H1 (cell line): ENCODE results near the gene FIS1. TPM values are rescaled to one million over a fixed set of nuclear protein-coding genes. Genes with fewer than 3 reads are reported as not detected.

Experiments
- CTCF ChIA-PET: fragments of 300-600 bp; sonication (Branson Sonifier 250); formaldehyde crosslinking; loops from one replicate; lab custom pipeline; 2021; ENCODE audit not compliant: partially characterized antibody; lab: Charles Lee
- POLR2A ChIA-PET: fragments of 300-600 bp; sonication (Branson Sonifier 250); formaldehyde crosslinking; loops from one replicate; lab custom pipeline; 2021; ENCODE audit warnings: inconsistent platforms; ENCODE audit not compliant: partially characterized antibody; lab: Charles Lee
- DNase-seq, 2 experiments: peaks; one replicate each; pipeline versions ENCODE4 v3.0.0 to v3.0.0-alpha.2; 2010 to 2022; ENCODE audit warnings: low spot score in 2 of 2, low read depth in 1 of 2, mixed read lengths in 1 of 2
- FAIRE-seq: peaks from 2 replicates; lab custom pipeline; 2011; peaks lifted over from hg19 to GRCh38; lab: Jason Lieb, UNC
- H2AFZ ChIP-seq: 2 replicates; pipeline ENCODE4 v1.8.1; 2012; ENCODE audit warnings: low read length, inconsistent platforms
- H2AK5ac ChIP-seq: 2 replicates; pipeline ENCODE4 v1.6.1; 2013; ENCODE audit warnings: low read depth, low read length
- H2BK120ac ChIP-seq: replicated peaks from 2 replicates; pipeline ENCODE3; 2013; ENCODE audit warnings: low read depth, low read length, inconsistent platforms
- H2BK12ac ChIP-seq: 2 replicates; pipeline ENCODE4 v1.6.1; 2013; ENCODE audit warnings: low read depth, low read length
- H2BK15ac ChIP-seq: 2 replicates; pipeline ENCODE4 v1.6.1; 2013; ENCODE audit warnings: low read length
- H2BK20ac ChIP-seq: 2 replicates; pipeline ENCODE4 v1.6.1; 2013; ENCODE audit warnings: low read length
- H2BK5ac ChIP-seq: 2 replicates; pipeline ENCODE4 v1.6.1; 2013; ENCODE audit warnings: low read depth, low read length
- H3K14ac ChIP-seq: 2 replicates; pipeline ENCODE4 v1.6.1; 2013; ENCODE audit warnings: inconsistent platforms; ENCODE audit not compliant: insufficient read length
- H3K18ac ChIP-seq: 2 replicates; pipeline ENCODE4 v1.6.1; 2013; ENCODE audit warnings: low read length; ENCODE audit errors: extremely low read depth
- H3K23ac ChIP-seq: 2 replicates; pipeline ENCODE4 v1.6.1; 2013; ENCODE audit warnings: inconsistent platforms; ENCODE audit not compliant: insufficient read length
- H3K23me2 ChIP-seq: 2 replicates; pipeline ENCODE4 v1.6.1; 2013; ENCODE audit warnings: low read depth, low read length
- H3K27ac ChIP-seq: 2 replicates; pipeline ENCODE4 v1.6.1; 2011; ENCODE audit warnings: low read depth, low read length, inconsistent platforms
- H3K27me3 ChIP-seq, 4 experiments: replicated peaks in 1 of 4; 1 replicate in 1 of 4; 2 replicates in 3 of 4; pipeline versions ENCODE4 v1.6.1 to v1.8.1; 2011 to 2013; ENCODE audit warnings: low read length in 3 of 4, mild to moderate bottlenecking in 3 of 4, inconsistent platforms in 2 of 4, mixed read lengths in 2 of 4, moderate library complexity in 1 of 4; ENCODE audit not compliant: control insufficient read depth in 3 of 4, insufficient read depth in 3 of 4; ENCODE audit errors: extremely low read depth in 1 of 4
- H3K36me3 ChIP-seq, 4 experiments: 2 replicates each; pipeline versions ENCODE4 v1.6.1 to v1.8.1; 2011 to 2013; ENCODE audit warnings: mild to moderate bottlenecking in 4 of 4, low read length in 3 of 4, moderate library complexity in 2 of 4, control low read depth in 1 of 4, inconsistent platforms in 1 of 4; ENCODE audit not compliant: insufficient read depth in 4 of 4, control insufficient read depth in 2 of 4
- H3K4ac ChIP-seq: replicated peaks from 2 replicates; pipeline ENCODE3; 2013; ENCODE audit warnings: low read length, low read depth, mixed read lengths, inconsistent platforms; ENCODE audit not compliant: insufficient read length
- H3K4me1 ChIP-seq, 4 experiments: replicated peaks in 1 of 4; 1 replicate in 1 of 4; 2 replicates in 3 of 4; pipeline versions ENCODE4 v1.6.1 to v1.8.1; 2011 to 2013; ENCODE audit warnings: low read length in 3 of 4, inconsistent platforms in 2 of 4, mixed read lengths in 1 of 4; ENCODE audit not compliant: insufficient read depth in 4 of 4, control insufficient read depth in 3 of 4
- H3K4me2 ChIP-seq, 2 experiments: 2 replicates each; pipeline versions ENCODE4 v1.6.1 to v1.8.1; 2011 to 2013; ENCODE audit warnings: low read depth in 2 of 2, low read length in 2 of 2, control low read depth in 1 of 2, inconsistent platforms in 1 of 2, mild to moderate bottlenecking in 1 of 2; ENCODE audit not compliant: insufficient read depth in 1 of 2
- H3K4me3 ChIP-seq, 4 experiments: fragments of 200-600, 300-600 bp in 1 of 4; sonication (generic), shearing (Covaris generic), sonication (Bioruptor Twin) in 1 of 4; 2 replicates each; pipeline versions ENCODE4 v1.5.1 to v1.8.1; 2011 to 2016; ENCODE audit warnings: low read length in 4 of 4, low read depth in 3 of 4, control low read depth in 2 of 4, inconsistent platforms in 2 of 4, mild to moderate bottlenecking in 2 of 4, mixed read lengths in 1 of 4, moderate library complexity in 1 of 4; ENCODE audit not compliant: insufficient read depth in 2 of 4; ENCODE audit errors: extremely low read depth in 1 of 4
- H3K56ac ChIP-seq: replicated peaks from 2 replicates; pipeline ENCODE3; 2013; ENCODE audit warnings: low read depth, mild to moderate bottlenecking, mixed read lengths, low read length, inconsistent platforms; ENCODE audit not compliant: insufficient read length
- H3K79me1 ChIP-seq: 2 replicates; pipeline ENCODE4 v1.6.1; 2013; ENCODE audit warnings: low read depth, low read length, control low read depth
- H3K79me2 ChIP-seq, 2 experiments: 2 replicates each; pipeline versions ENCODE4 v1.6.1 to v1.8.1; 2012 to 2013; ENCODE audit warnings: low read length in 2 of 2, mild to moderate bottlenecking in 2 of 2, inconsistent platforms in 1 of 2; ENCODE audit not compliant: insufficient read depth in 2 of 2, control insufficient read depth in 1 of 2
- H3K9ac ChIP-seq, 4 experiments: replicated peaks in 1 of 4; 1 replicate in 1 of 4; 2 replicates in 3 of 4; pipeline versions ENCODE4 v1.6.1 to v1.8.1; 2011 to 2013; ENCODE audit warnings: low read depth in 3 of 4, low read length in 3 of 4, control low read depth in 2 of 4, mild to moderate bottlenecking in 2 of 4, moderate library complexity in 2 of 4, inconsistent platforms in 1 of 4; ENCODE audit errors: extremely low read depth in 1 of 4
- H3K9me3 ChIP-seq, 2 experiments: 2 replicates each; pipeline versions ENCODE4 v1.6.1 to v1.8.1; 2012 to 2013; ENCODE audit warnings: mild to moderate bottlenecking in 2 of 2, moderate library complexity in 2 of 2, control low read depth in 1 of 2, inconsistent platforms in 1 of 2, low read depth in 1 of 2, low read length in 1 of 2, mixed read lengths in 1 of 2; ENCODE audit not compliant: insufficient read depth in 2 of 2
- H4K20me1 ChIP-seq, 2 experiments: replicated peaks in 1 of 2; 2 replicates each; pipeline versions ENCODE3 to v1.8.1; 2011 to 2013; ENCODE audit warnings: inconsistent platforms in 2 of 2, low read length in 2 of 2, mild to moderate bottlenecking in 1 of 2; ENCODE audit not compliant: insufficient read depth in 2 of 2, control insufficient read depth in 1 of 2
- H4K5ac ChIP-seq: 2 replicates; pipeline ENCODE4 v1.6.1; 2013; ENCODE audit warnings: low read length, low read depth, mixed read lengths, inconsistent platforms; ENCODE audit not compliant: insufficient read length
- H4K8ac ChIP-seq: 2 replicates; pipeline ENCODE4 v1.8.0; 2013; ENCODE audit warnings: mild to moderate bottlenecking, moderate library complexity, low read length, inconsistent platforms; ENCODE audit not compliant: insufficient read depth; ENCODE audit errors: extremely low read depth
- H4K91ac ChIP-seq: replicated peaks from 2 replicates; pipeline ENCODE3; 2013; ENCODE audit warnings: low read length, mixed read lengths, inconsistent platforms; ENCODE audit not compliant: insufficient read length
- SP2 ChIP-seq: IDR thresholded peaks from 2 replicates; pipeline ENCODE4 v1.6.1; 2012; ENCODE audit warnings: mild to moderate bottlenecking, low read length, inconsistent platforms
- WGBS, 2 experiments: shearing (Covaris generic) in 1 of 2; methylation state at CpG; one replicate each; pipeline versions ENCODE4 v1.1.6 to v1.1.7; 2013 to 2015; ENCODE audit warnings: low lambda C conversion rate in 2 of 2, mixed read lengths in 2 of 2, inconsistent platforms in 1 of 2, low coverage in 1 of 2, missing lambda C conversion rate in 1 of 2; ENCODE audit not compliant: insufficient replicate concordance in 2 of 2, insufficient coverage in 1 of 2, insufficient read length in 1 of 2; ENCODE audit errors: extremely low coverage in 1 of 2, missing lambda C conversion rate in 1 of 2; 5-methylcytosine and 5-hydroxymethylcytosine counted together
- polyA plus RNA-seq, 7 experiments: library from polyadenylated mRNA; depleted of rRNA in 3 of 7; stranded (reverse) in 5 of 7; unstranded in 2 of 7; fragments of >200 nt in 5 of 7; fragments of 200-250 nt in 2 of 7; gene quantifications; 1 replicate in 5 of 7; 2 replicates in 1 of 7; 4 replicates in 1 of 7; pipeline versions ENCODE4 v1.2.1 to v1.2.3, GENCODE V29; 2011 to 2013; ENCODE audit warnings: missing spikeins in 2 of 7, mixed read lengths in 2 of 7
- total RNA-seq: library from RNA; stranded (reverse); fragmentation: NEBNext Ultra II Directional; extraction: Animal tissue kit (Norgen Biotek cat#: 25700); gene quantifications from 2 replicates; pipeline ENCODE4 v1.2.1, GENCODE V29; 2021

Gene FIS1
- total and polyA plus RNA-seq, 2 of the 8 experiments (the other 6 are each of a cell fraction or from before 2014, with no cell fraction given), result 128 to 195 TPM

- Histone ChIP-seq H4K8ac (peak within 1 kb of the TSS; percentile 16; the same call in 1 of the 2 replicates), H3K79me2 (peaks cover 0 to 6% of the 10 kb centered on the region in 2 experiments; a peak in 1 of 4 replicates), H3K23me2 (peaks cover 17% of the 10 kb centered on the region), H3K27me3 (no peaks in the 10 kb centered on the region), H2AK5ac (no peak within 1 kb of the TSS), H4K5ac (peak within 1 kb of the TSS; percentile 68), H3K18ac (peak within 1 kb of the TSS; percentile 40; the same call in 1 of the 2 replicates), H2BK120ac (peak within 1 kb of the TSS; percentile 72), H3K56ac (peak within 1 kb of the TSS; percentile 14), H3K14ac (peak within 1 kb of the TSS; percentile 35), H3K9ac (peak within 1 kb of the TSS in 3 of 4 experiments; percentile 48 to 82 (median 54); a peak in 6 of 7 replicates), H4K20me1 (peaks cover 0 to 5% of the 10 kb centered on the region in 2 experiments), H3K4me1 (peaks cover 0 to 13% (median 7%) of the 10 kb centered on the region in 4 experiments; a peak in 5 of 7 replicates), H3K79me1 (peaks cover 2% of the 10 kb centered on the region; the same call in 1 of the 2 replicates), H2BK5ac (peak within 1 kb of the TSS; percentile 73), H3K4me2 (peak within 1 kb of the TSS; percentile 86 to 89), H2AFZ (peak within 1 kb of the TSS; percentile 44; the same call in 1 of the 2 replicates), H3K36me3 (peaks cover 0 to 4% (median 0%) of the 10 kb centered on the region in 4 experiments; a peak in 1 of 8 replicates), H4K91ac (peak within 1 kb of the TSS; percentile 44), H3K4me3 (peak within 1 kb of the TSS; percentile 74 to 83 (median 78)), H2BK15ac (no peak within 1 kb of the TSS), H2BK20ac (no peak within 1 kb of the TSS), H3K4ac (no peak within 1 kb of the TSS), H3K9me3 (no peaks in the 10 kb centered on the region), H3K23ac (no peak within 1 kb of the TSS), H2BK12ac (0 out of 2 replicates have a peak within 1 kb of the TSS, but pooled peaks have one; percentile 39), H3K27ac (peak within 1 kb of the TSS; percentile 37; the same call in 1 of the 2 replicates)
- ChIA-PET POLR2A (interaction anchor here (0.8 to 3.8 kb wide), 25 partner anchors 9 to 142 kb away, joined by 3 to 28 read pairs (median 4); partner anchors contain the start of genes CLDN15, FIS1 and VGF), CTCF (interaction anchor here (0.9 to 9.0 kb wide), 10 partner anchors 9 to 74 kb away, joined by 3 to 79 read pairs (median 9); partner anchors contain the start of gene FIS1)
- DNase-seq (peak; percentile 83 to 95), FAIRE-seq (peak; percentile 98)
- WGBS, 2 experiments, result 3% methylated on average over 40 of the region's 57 CpGs; no CpG with 5 or more reads in 1 of the 2 experiments
- no peak for TF ChIP-seq SP2
These were observed 27.3 kb downstream of the FIS1 start, which contains the start of the genes PLOD3 and ZNHIT1 for GRCh38 chr7:101217388-101218235. Gene PLOD3, minus strand, starts transcription at chr7:101217581. Its CDS starts 307 bp downstream, at chr7:101217274. Gene ZNHIT1, plus strand, starts transcription at chr7:101218165. Its CDS starts 31 bp downstream, at chr7:101218196.
